Mesendoderm (in vitro differentiated cells): ENCODE measurements around the gene TLK1.
A peak's percentile ranks its signal among the peaks of the same experiment; 100 is the strongest.

ENCODE experiments used
- DNase-seq: peaks from one replicate; pipeline ENCODE4 v3.0.0; 2013
- H2AK5ac ChIP-seq: 2 replicates; pipeline ENCODE4 v1.6.1; 2013; ENCODE audit warnings: low read length, inconsistent platforms
- H2BK120ac ChIP-seq: 2 replicates; pipeline ENCODE4 v1.6.1; 2013; ENCODE audit warnings: low read depth, mild to moderate bottlenecking, low read length, moderate library complexity, mixed read lengths
- H2BK15ac ChIP-seq: replicated peaks from 2 replicates; pipeline ENCODE4 v1.6.1; 2013; ENCODE audit warnings: low read depth, mild to moderate bottlenecking, moderate library complexity
- H2BK5ac ChIP-seq: 2 replicates; pipeline ENCODE4 v1.6.1; 2013; ENCODE audit warnings: low read length, inconsistent platforms
- H3K18ac ChIP-seq: 2 replicates; pipeline ENCODE4 v1.6.1; 2013; ENCODE audit warnings: mild to moderate bottlenecking, low read length, mixed read lengths
- H3K23ac ChIP-seq: one replicate; pipeline ENCODE4 v1.6.1; 2013; ENCODE audit warnings: low read length
- H3K27ac ChIP-seq: 2 replicates; pipeline ENCODE4 v1.5.1; 2013; ENCODE audit warnings: low read depth, mild to moderate bottlenecking, inconsistent platforms, low read length, moderate library complexity
- H3K27me3 ChIP-seq: 2 replicates; pipeline ENCODE4 v1.6.1; 2013; ENCODE audit warnings: low read length, control low read depth, mild to moderate bottlenecking, inconsistent platforms; ENCODE audit not compliant: insufficient read depth, poor library complexity
- H3K36me3 ChIP-seq: 2 replicates; pipeline ENCODE4 v1.6.1; 2013; ENCODE audit warnings: low read length, inconsistent platforms; ENCODE audit not compliant: control insufficient read depth, insufficient read depth
- H3K4ac ChIP-seq: one replicate; pipeline ENCODE4 v1.6.1; 2013; ENCODE audit warnings: low read depth, mild to moderate bottlenecking, low read length, moderate library complexity
- H3K4me1 ChIP-seq: 2 replicates; pipeline ENCODE4 v1.6.1; 2013; ENCODE audit warnings: low read depth, low read length, inconsistent platforms; ENCODE audit not compliant: control insufficient read depth
- H3K4me2 ChIP-seq: 2 replicates; pipeline ENCODE4 v1.6.1; 2013; ENCODE audit warnings: low read length
- H3K4me3 ChIP-seq: 2 replicates; pipeline ENCODE4 v1.5.1; 2013; ENCODE audit warnings: mild to moderate bottlenecking, low read length
- H3K56ac ChIP-seq: one replicate; pipeline ENCODE4 v1.6.1; 2013; ENCODE audit warnings: low read length
- H3K79me1 ChIP-seq: 2 replicates; pipeline ENCODE4 v1.6.1; 2013; ENCODE audit warnings: low read length, inconsistent platforms
- H3K79me2 ChIP-seq: 2 replicates; pipeline ENCODE4 v1.6.1; 2013; ENCODE audit warnings: mild to moderate bottlenecking, low read length; ENCODE audit not compliant: control insufficient read depth, insufficient read depth
- H3K9ac ChIP-seq: 2 replicates; pipeline ENCODE4 v1.6.1; 2013; ENCODE audit warnings: low read length, inconsistent platforms
- H4K5ac ChIP-seq: one replicate; pipeline ENCODE4 v1.6.1; 2013; ENCODE audit warnings: low read length
- H4K8ac ChIP-seq: one replicate; pipeline ENCODE4 v1.6.1; 2013; ENCODE audit warnings: low read depth, mild to moderate bottlenecking, control low read depth, low read length, moderate library complexity
- WGBS: extraction: QIAGEN DNeasy Blood & Tissue Kit; methylation state at CpG from one replicate; pipeline ENCODE4 v1.1.7; 2013; ENCODE audit warnings: low lambda C conversion rate, missing lambda C conversion rate; ENCODE audit not compliant: insufficient coverage; ENCODE audit errors: extremely low coverage; 5-methylcytosine and 5-hydroxymethylcytosine counted together

The TLK1 gene

GRCh38 chr2:171146633-171147032 is 14.1 kb downstream of the TLK1 start:
- WGBS = no CpG with 5 or more reads among the region's 1 CpG
- Histone ChIP-seq H3K27me3 (no peaks in the 10 kb centered on the region), H3K79me1 (peaks cover 5% of the 10 kb centered on the region), H3K27ac (no peak overlapping the region), H3K4me3 (no peak overlapping the region), H4K8ac (no peak overlapping the region), H3K56ac (no peak overlapping the region), H2AK5ac (no peak overlapping the region), H2BK120ac (no peak overlapping the region), H3K23ac (no peak overlapping the region), H4K5ac (no peak overlapping the region), H2BK5ac (no peak overlapping the region), H3K4ac (no peak overlapping the region), H3K4me1 (no peaks in the 10 kb centered on the region), H3K79me2 (peaks cover 70% of the 10 kb centered on the region), H3K36me3 (no peaks in the 10 kb centered on the region), H3K4me2 (no peak overlapping the region), H3K9ac (no peak overlapping the region), H3K18ac (no peak overlapping the region), H2BK15ac (no peak overlapping the region)
- no peak for DNase-seq

- no peak overlapping the region for H2BK15ac ChIP-seq
- no CpG with 5 or more reads among the region's 2 CpGs for WGBS
- H3K4me1 ChIP-seq = peaks cover 3% of the 10 kb centered on the region
- H4K8ac ChIP-seq = no peak overlapping the region
- no peak overlapping the region for H3K23ac ChIP-seq
- no peak overlapping the region for H3K56ac ChIP-seq
- H3K79me2 ChIP-seq = peaks cover 73% of the 10 kb centered on the region
- no peaks in the 10 kb centered on the region for H3K27me3 ChIP-seq
- no peak overlapping the region for H3K18ac ChIP-seq
- no peak overlapping the region for H3K4me2 ChIP-seq
- H3K9ac ChIP-seq = no peak overlapping the region
- H3K27ac ChIP-seq = no peak overlapping the region
- no peak overlapping the region for H2BK120ac ChIP-seq
- H4K5ac ChIP-seq = no peak overlapping the region
- no peak overlapping the region for H2AK5ac ChIP-seq
- no peak overlapping the region for H2BK5ac ChIP-seq
- peaks cover 5% of the 10 kb centered on the region for H3K79me1 ChIP-seq
- no peak for DNase-seq
- H3K4me3 ChIP-seq = no peak overlapping the region
- no peak overlapping the region for H3K4ac ChIP-seq
- no peaks in the 10 kb centered on the region for H3K36me3 ChIP-seq
Measured at GRCh38 chr2:171146071-171146470, 14.6 kb downstream of the TLK1 start.

GRCh38 chr2:171143670-171144062 is 17.0 kb downstream of the TLK1 start:
- no CpG with 5 or more reads among the region's 2 CpGs for WGBS
- H3K79me1 ChIP-seq = peaks cover 1% of the 10 kb centered on the region
- no peak overlapping the region for H4K8ac ChIP-seq
- H3K4ac ChIP-seq = no peak overlapping the region
- no peak overlapping the region for H3K56ac ChIP-seq
- H3K27ac ChIP-seq = no peak overlapping the region
- no peak overlapping the region for H3K4me3 ChIP-seq
- peaks cover 8% of the 10 kb centered on the region for H3K4me1 ChIP-seq
- H3K27me3 ChIP-seq = no peaks in the 10 kb centered on the region
- no peak overlapping the region for H2BK15ac ChIP-seq
- H3K23ac ChIP-seq = no peak overlapping the region
- no peak overlapping the region for H2BK120ac ChIP-seq
- no peak overlapping the region for H2AK5ac ChIP-seq
- H2BK5ac ChIP-seq = no peak overlapping the region
- no peak overlapping the region for H3K18ac ChIP-seq
- H4K5ac ChIP-seq = no peak overlapping the region
- no peak for DNase-seq
- no peak overlapping the region for H3K9ac ChIP-seq
- no peak overlapping the region for H3K4me2 ChIP-seq
- H3K79me2 ChIP-seq = peaks cover 68% of the 10 kb centered on the region
- no peaks in the 10 kb centered on the region for H3K36me3 ChIP-seq

- Histone ChIP-seq H2AK5ac (no peak overlapping the region), H4K5ac (no peak overlapping the region)
- WGBS = no CpG with 5 or more reads among the region's 3 CpGs
Measured at GRCh38 chr2:171142398-171142797, 18.3 kb downstream of the TLK1 start.

GRCh38 chr2:171141320-171141719 is 19.4 kb downstream of the TLK1 start:
- Histone ChIP-seq H3K56ac (no peak overlapping the region), H4K5ac (no peak overlapping the region), H3K4ac (no peak overlapping the region), H2BK5ac (no peak overlapping the region), H3K4me3 (no peak overlapping the region), H2BK120ac (no peak overlapping the region), H3K79me1 (peaks cover under 1% of the 10 kb centered on the region), H3K27me3 (no peaks in the 10 kb centered on the region), H3K4me2 (no peak overlapping the region), H3K79me2 (peaks cover 58% of the 10 kb centered on the region), H2AK5ac (no peak overlapping the region), H3K9ac (no peak overlapping the region), H3K23ac (no peak overlapping the region), H3K4me1 (peaks cover 8% of the 10 kb centered on the region), H3K36me3 (no peaks in the 10 kb centered on the region), H4K8ac (no peak overlapping the region), H3K27ac (no peak overlapping the region), H3K18ac (no peak overlapping the region), H2BK15ac (no peak overlapping the region)
- no peak for DNase-seq
- WGBS = no CpG with 5 or more reads among the region's 1 CpG

More at GRCh38 chr2:171142398-171142797, 18.3 kb downstream of the TLK1 start:
- Histone ChIP-seq H2BK15ac (no peak overlapping the region), H3K79me2 (peaks cover 58% of the 10 kb centered on the region), H3K4ac (no peak overlapping the region), H3K56ac (no peak overlapping the region), H3K18ac (no peak overlapping the region), H4K8ac (no peak overlapping the region), H3K23ac (no peak overlapping the region), H3K27ac (no peak overlapping the region), H3K4me1 (peaks cover 8% of the 10 kb centered on the region), H3K79me1 (no peaks in the 10 kb centered on the region), H3K27me3 (no peaks in the 10 kb centered on the region), H3K36me3 (no peaks in the 10 kb centered on the region), H3K9ac (no peak overlapping the region), H2BK5ac (no peak overlapping the region), H3K4me3 (no peak overlapping the region), H2BK120ac (no peak overlapping the region), H3K4me2 (no peak overlapping the region)
- no peak for DNase-seq

GRCh38 chr2:171139860-171140259 is 20.8 kb downstream of the TLK1 start:
- no peak overlapping the region for H3K18ac ChIP-seq
- DNase-seq = peak; percentile 94
- no peak overlapping the region for H3K56ac ChIP-seq
- H3K36me3 ChIP-seq = no peaks in the 10 kb centered on the region
- H3K79me1 ChIP-seq = peaks cover 2% of the 10 kb centered on the region
- H2BK15ac ChIP-seq = no peak overlapping the region
- H4K5ac ChIP-seq = no peak overlapping the region
- no CpG with 5 or more reads among the region's 9 CpGs for WGBS
- H3K79me2 ChIP-seq = peaks cover 60% of the 10 kb centered on the region
- H2BK5ac ChIP-seq = no peak overlapping the region
- no peak overlapping the region for H3K4ac ChIP-seq
- no peak overlapping the region for H3K9ac ChIP-seq
- no peak overlapping the region for H3K23ac ChIP-seq
- no peak overlapping the region for H2AK5ac ChIP-seq
- H3K4me3 ChIP-seq = no peak overlapping the region
- peaks cover 8% of the 10 kb centered on the region for H3K4me1 ChIP-seq
- no peak overlapping the region for H4K8ac ChIP-seq
- H3K4me2 ChIP-seq = no peak overlapping the region
- H3K27me3 ChIP-seq = no peaks in the 10 kb centered on the region
- no peak overlapping the region for H2BK120ac ChIP-seq
- H3K27ac ChIP-seq = no peak overlapping the region
